Hindlimb muscle (tissue), 1 donor: ENCODE measurements around the gene ZXDC. TPM values are rescaled to one million over a fixed set of nuclear protein-coding genes. Genes with fewer than 3 reads are reported as not detected.
A peak's percentile ranks its signal among the peaks of the same experiment; 100 is the strongest.

Experiments
- DNase-seq: peaks from one replicate; pipeline ENCODE4 v3.0.0-alpha.2; 2013
- polyA plus RNA-seq: library from polyadenylated mRNA; unstranded; fragments of 120-200 nt; gene quantifications from one replicate; pipeline ENCODE4 v1.2.1, GENCODE V29; 2013; ENCODE audit not compliant: insufficient read length

Gene ZXDC
- polyA plus RNA-seq, 1 donor: 32.9 TPM

GRCh38 chr3:126414961-126415660 is 60.6 kb downstream of the ZXDC start:
- DNase-seq: no peak

DNA sequence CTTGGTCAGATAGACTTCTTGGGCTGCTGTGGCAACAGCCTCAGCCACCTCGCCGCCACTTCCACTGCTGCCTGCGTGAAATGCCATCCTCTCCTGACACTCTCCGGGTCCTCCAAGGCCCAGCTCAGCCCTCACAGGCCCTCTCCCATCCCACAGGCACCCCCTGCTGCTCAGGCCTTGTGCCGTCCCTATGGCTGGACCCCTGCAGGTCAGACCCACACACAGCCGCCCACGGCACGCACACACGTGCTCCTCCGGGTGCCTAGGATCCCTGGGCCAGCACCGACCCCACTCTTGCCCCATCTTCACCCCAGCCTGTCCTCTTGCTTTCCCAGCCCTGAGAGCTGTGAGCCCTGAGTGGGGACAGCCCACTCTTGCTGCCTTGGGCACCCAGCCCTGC is 61.3 kb downstream of the ZXDC start:
- DNase-seq: no peak

- DNase-seq: no peak
Measured at GRCh38 chr3:126413693-126414080, 62.0 kb downstream of the ZXDC start.

DNA sequence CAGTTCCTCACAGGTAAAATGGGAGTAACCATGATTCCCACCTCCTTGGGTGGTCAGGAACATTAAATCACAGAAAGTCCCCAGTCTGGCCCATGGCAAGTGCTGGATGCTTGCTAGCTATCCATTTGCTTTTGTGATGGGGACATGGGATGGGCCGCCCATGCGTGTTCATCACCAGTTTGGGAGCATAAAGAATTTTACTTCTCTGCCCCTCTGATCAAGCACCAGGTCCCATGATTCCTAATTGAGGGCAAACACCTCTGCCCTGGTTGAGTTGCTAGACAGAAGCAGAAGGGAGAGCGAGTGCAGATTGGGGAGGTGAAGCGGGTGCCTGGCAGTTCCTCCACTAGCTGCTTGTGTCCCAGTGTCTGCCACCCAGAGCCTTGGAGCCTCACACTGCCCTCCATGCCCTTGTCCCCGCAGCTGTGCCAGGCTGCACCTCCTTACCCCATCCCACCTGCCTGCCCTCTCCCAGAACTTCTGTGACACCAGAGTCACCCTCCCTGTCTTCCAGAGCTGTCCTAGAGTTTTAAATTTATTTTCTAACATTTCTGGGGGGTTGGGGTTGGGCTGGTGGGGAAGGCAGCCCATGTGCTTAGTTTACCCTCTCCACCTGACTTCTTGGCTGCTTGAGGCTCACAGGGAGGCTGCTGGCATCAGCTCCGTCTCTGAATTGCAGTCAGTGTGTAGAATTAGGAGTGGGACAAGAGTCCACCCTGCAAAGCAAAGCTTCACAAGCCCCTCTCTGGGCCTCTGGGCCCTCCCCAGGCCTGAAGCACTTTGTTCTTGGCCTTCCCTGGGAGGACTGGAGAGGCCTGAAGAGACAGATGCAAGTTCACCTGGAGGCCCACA is 62.6 kb downstream of the ZXDC start:
- DNase-seq: no peak

GRCh38 chr3:126408099-126408498 is 67.6 kb downstream of the ZXDC start:
- DNase-seq: no peak

- DNase-seq: no peak
Measured at GRCh38 chr3:126407412-126408044, 68.2 kb downstream of the ZXDC start.

DNA sequence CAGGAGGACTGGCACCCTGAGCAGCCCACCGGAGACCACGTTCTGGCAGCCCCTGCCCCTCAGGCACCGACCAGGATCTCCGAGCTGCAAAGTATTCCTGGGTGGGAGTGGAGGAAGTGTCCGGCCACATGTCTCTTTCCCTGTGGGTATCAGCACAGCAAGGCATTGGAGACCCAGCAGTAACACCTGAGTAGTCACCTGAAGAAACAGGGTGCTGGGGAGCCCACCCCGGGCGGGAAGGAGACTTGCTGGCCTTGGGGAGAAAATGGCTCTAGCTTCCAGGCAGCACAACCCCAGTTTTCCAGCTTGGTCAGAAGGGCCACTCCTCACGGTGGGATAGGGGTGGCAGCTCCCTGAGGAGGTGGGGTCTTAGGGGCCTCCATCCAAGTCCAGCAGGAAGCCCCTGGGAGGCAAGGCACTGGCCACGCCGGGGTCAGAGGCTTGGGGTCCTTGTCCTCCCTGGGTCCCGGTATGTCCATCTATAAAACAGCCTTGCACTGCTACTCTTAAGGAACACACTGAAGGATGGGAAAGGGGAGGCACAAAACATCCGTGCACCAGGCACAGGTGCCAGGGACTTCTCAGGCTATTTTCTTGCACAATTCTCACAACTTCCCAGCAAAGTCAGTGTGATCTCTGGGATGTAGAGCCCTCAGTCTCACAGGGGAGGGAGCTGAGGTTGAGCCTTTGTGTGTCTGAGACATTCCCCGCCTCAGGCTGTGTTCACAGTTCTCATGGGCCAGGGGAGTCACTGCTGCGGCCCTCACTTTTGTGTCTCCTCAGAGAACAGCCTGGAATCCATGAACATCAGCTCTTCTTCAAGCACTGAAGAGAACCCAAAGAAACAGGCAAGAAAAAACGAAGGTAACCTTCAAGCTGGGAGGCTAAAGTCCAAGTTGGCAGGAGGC is 69.0 kb downstream of the ZXDC start:
- DNase-seq: no peak

DNA sequence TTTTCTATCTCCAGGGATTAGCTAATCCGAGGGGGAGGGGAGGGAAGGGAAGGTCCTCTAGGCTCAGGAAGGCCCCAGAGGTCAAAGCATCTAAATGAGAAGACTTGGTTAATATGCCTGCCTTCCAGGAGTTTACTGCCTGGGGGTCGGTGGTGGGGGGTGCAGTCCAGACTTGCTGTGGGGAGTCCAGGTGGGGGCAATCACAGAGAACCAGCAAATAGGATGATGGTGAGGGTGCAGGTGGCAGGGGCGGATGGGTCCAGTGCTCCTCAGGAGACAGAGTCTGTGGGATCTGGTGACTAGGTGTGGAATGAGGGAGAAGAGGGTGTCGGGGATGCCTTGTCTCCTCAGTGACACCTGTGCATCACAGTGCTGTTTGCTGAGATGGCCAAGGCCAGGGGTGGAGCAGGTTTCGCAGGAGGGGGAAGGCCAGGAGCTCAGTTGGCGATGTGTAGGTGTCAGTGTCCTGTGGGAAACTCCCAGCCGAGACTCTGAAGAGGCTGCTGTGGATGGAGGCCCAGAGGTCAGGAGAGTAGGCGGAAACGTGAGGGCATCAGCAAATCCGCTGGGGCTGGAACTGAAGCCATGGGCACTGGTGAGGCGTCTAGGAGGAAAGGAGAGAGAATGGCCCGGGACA is 72.9 kb downstream of the ZXDC start:
- DNase-seq: no peak

- DNase-seq: no peak
Measured at GRCh38 chr3:126402178-126402577, 73.5 kb downstream of the ZXDC start.

- DNase-seq: no peak
Measured at GRCh38 chr3:126401611-126402160, 74.0 kb downstream of the ZXDC start.

DNA sequence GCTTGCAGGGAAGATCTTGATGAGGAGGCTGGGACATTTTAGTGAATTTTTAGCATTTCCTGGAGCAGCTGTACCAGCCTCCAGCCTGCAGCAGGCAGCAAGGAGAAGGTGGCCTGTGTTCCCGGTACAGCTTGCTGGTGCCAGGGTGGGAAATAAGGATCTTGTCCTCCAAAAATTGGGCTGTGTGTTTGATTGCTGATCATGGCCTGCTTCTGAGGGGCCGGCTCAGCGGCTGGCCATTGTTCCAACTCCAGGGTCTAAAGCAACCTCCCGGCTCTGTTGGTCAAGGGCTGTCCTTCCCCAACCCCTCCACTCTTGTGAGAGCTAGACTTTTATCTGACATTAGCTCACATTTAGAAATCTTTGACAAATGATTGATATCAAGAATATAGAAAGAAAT is 75.9 kb downstream of the ZXDC start:
- DNase-seq: no peak

DNA sequence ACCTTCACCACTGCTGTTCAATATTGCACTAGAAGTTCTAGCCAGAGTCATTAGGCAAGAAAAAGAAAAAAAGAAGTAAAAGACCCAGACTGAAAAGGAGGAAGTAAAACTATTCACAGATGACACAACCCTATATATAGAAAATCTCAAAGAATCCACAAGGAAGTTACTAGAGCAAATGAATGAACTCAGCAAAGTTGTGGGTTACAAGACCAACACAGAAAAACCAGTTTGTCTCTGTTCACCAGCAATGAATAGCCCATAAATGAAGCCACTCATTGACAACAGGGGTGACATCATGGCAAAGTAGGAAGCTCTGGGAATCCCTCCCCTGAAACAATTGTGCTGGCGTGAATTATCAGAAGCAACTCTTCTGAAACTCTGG is 76.3 kb downstream of the ZXDC start:
- no peak for DNase-seq

- DNase-seq: no peak
Measured at GRCh38 chr3:126398423-126399350, 77.0 kb downstream of the ZXDC start.

DNA sequence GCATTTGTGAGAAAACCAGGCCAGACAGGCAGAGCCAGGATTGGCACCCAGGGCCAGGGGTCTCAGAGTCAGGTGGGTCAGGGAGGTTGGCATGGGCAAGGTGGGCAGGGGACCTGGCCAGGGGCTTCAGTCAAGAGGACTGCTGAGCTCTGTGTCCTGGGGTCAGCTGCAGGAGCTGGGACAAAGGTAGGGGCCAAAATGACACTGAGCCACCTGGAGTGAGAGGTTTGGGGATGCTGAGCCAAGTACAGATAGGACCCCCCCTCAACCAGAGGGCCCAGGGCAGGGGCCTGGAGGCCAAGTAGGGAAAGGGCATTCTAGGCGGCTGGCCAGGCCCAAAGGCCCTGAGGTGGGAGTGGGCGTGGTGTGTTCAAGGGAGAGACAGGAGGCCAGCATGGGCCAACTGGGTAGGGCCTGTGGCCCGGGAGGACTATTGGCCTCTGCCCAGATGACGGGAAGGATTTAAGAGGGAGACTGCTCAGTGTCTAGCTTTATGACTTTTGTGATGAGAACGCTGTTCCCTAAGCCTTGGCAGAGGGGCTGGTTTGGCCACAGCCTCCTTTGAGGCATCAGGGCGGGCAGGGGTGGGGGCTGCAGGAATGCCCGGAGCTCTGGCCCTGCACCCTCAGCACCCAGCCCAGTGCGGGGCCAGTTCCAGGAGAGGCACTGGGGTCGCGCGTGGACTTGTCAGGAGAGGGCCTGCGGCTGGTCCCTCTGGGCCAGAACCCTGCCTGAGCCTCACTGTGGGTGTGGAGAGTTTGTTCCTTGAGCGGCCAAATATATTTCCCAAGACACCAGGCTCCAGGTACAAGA is 77.9 kb downstream of the ZXDC start:
- no peak for DNase-seq

GRCh38 chr3:126396536-126396935 is 79.2 kb downstream of the ZXDC start:
- no peak for DNase-seq

DNA sequence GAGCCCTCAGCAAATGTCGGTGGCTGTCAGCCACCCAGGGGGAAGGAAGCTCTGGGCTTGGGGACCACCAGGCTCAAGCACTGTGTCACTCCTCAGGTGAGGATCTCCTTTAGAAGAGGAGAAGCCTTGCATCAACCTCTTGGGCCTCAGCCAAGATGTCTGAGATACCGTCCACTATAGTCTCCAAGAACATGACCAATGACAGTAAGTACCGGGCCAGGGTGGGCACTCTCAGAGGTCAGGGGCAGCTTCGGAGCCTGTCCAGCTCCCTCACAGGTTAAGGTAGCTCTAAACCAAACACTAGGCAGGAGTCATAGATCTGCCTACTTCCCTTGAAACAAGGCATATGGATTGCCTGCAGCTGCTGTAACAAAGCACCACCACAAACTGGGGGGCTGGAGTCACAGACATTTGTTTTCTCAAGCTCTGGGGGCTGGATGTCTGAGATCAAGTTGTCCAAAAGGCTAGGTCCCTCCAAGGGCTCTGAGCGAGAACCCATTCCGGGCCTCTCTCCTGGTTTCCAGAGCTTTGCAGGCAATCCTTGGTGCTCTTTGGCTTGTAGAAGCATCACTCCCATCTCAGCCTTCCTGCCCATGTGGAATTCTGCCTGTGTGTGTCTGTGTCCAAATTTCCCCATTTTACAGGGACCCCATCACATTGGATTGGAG is 79.7 kb downstream of the ZXDC start:
- DNase-seq: no peak

GRCh38 chr3:126394977-126395321 is 80.7 kb downstream of the ZXDC start:
- no peak for DNase-seq

- peak; percentile 50 for DNase-seq
Measured at GRCh38 chr3:126394179-126394976, 81.3 kb downstream of the ZXDC start, which contains the start of gene CFAP100. TSS of gene CFAP100 (plus strand) at chr3:126394909. CDS start at chr3:126396001, 1,092 bp downstream.
